ENCODE measurements around the gene PSMD9. TPM values are rescaled to one million over a fixed set of nuclear protein-coding genes. Genes with fewer than 3 reads are reported as not detected.

The PSMD9 gene
- total RNA-seq, 1 experiment from 2014 or later, result 62.7 TPM

DNA sequence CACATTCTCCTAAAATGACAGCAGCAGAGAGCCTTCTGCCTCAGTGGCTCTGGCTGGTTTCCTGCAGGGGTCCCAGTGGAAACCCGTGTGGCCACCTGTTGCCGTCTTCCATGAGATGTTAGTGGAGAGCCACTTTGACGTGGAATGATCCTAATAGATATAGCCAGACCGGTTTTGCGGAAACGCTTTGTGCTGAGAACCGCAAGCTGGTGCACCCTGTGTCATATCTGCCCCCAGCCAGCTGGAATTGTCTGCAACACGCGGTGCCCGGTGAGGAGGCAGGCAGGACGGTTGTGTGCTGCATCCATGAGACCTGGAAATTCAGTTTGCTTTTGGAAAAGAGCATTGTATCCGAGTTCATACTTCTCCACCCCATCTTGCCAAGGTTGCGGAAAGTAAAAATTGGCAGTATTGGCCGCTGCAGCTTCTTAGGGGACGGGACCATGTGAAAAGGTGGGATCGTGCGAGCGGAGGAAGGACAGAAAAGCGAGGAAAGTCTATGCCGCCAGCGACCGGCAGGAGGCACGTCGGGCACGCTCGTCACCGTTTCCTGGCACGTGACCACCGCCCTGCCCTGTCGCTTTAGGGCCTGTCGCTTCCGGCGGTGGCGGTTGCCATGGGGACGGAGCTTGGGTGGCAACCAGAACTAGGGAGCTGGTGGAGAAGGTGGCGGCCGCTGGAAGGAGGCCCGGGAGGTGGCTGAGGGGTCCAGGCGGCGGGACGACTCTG, 29.5 kb downstream of the PSMD9 start, which contains the start of gene CFAP251:
Gene CFAP251, plus strand, starts transcription at position 643 of the 729 bp plus-strand sequence. CDS start 2,714 bp downstream, outside the sequence.
- in situ Hi-C loops (cut with HindIII; ENCODE audit: low pct_unique_long_range_greater_than_20kb, low sequenced_read_pairs) (no loop called here), intact Hi-C loops (cut with micrococcal nuclease; ENCODE audit: unreplicated experiment) (no loop called here)
- H3K27me3 ChIP-seq (ENCODE audit: control insufficient read depth, insufficient read depth, low read length), result no peaks in the 10 kb centered on the region
- H3K9me3 ChIP-seq (ENCODE audit: control insufficient read depth, insufficient read depth, low read depth, low read length), result no peaks in the 10 kb centered on the region
- H3K4me3 ChIP-seq (ENCODE audit: low read depth in 2 of 2, low read length in 2 of 2), result peak within 1 kb of the TSS; percentile 48 to 79
- ATAC-seq (peak; percentile 98), DNase-seq (ENCODE audit: low read depth, low spot score) (peak; percentile 41)
- BruUV-seq (replicated peaks), result no TSS peak
- POLR2A ChIA-PET, result no interaction called here
- TF ChIP-seq, protein P1, sequence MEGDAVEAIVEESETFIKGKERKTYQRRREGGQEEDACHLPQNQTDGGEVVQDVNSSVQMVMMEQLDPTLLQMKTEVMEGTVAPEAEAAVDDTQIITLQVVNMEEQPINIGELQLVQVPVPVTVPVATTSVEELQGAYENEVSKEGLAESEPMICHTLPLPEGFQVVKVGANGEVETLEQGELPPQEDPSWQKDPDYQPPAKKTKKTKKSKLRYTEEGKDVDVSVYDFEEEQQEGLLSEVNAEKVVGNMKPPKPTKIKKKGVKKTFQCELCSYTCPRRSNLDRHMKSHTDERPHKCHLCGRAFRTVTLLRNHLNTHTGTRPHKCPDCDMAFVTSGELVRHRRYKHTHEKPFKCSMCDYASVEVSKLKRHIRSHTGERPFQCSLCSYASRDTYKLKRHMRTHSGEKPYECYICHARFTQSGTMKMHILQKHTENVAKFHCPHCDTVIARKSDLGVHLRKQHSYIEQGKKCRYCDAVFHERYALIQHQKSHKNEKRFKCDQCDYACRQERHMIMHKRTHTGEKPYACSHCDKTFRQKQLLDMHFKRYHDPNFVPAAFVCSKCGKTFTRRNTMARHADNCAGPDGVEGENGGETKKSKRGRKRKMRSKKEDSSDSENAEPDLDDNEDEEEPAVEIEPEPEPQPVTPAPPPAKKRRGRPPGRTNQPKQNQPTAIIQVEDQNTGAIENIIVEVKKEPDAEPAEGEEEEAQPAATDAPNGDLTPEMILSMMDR (IDR thresholded peaks at IDR 0.05), result peak; percentile 91
- TF ChIP-seq POLR2AphosphoS5 (IDR thresholded peaks at IDR 0.05; ENCODE audit: low read depth, low read length), result peak; percentile 81
- TF ChIP-seq, protein P2, sequence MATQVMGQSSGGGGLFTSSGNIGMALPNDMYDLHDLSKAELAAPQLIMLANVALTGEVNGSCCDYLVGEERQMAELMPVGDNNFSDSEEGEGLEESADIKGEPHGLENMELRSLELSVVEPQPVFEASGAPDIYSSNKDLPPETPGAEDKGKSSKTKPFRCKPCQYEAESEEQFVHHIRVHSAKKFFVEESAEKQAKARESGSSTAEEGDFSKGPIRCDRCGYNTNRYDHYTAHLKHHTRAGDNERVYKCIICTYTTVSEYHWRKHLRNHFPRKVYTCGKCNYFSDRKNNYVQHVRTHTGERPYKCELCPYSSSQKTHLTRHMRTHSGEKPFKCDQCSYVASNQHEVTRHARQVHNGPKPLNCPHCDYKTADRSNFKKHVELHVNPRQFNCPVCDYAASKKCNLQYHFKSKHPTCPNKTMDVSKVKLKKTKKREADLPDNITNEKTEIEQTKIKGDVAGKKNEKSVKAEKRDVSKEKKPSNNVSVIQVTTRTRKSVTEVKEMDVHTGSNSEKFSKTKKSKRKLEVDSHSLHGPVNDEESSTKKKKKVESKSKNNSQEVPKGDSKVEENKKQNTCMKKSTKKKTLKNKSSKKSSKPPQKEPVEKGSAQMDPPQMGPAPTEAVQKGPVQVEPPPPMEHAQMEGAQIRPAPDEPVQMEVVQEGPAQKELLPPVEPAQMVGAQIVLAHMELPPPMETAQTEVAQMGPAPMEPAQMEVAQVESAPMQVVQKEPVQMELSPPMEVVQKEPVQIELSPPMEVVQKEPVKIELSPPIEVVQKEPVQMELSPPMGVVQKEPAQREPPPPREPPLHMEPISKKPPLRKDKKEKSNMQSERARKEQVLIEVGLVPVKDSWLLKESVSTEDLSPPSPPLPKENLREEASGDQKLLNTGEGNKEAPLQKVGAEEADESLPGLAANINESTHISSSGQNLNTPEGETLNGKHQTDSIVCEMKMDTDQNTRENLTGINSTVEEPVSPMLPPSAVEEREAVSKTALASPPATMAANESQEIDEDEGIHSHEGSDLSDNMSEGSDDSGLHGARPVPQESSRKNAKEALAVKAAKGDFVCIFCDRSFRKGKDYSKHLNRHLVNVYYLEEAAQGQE (IDR thresholded peaks at IDR 0.05; ENCODE audit: insufficient read depth in 1 of 2, low read depth in 2 of 2, low read length in 1 of 2), result no peak
- no peak for TF ChIP-seq TCF7L2 (IDR thresholded peaks at IDR 0.05; ENCODE audit: low read depth, low read length)
- TF ChIP-seq SIN3A (IDR thresholded peaks at IDR 0.05; ENCODE audit: borderline replicate concordance, insufficient read depth, low read depth, low read length), result peak; percentile 81; the same call in 1 of the 2 replicates
- no peaks in the 10 kb centered on the region for H3K36me3 ChIP-seq (ENCODE audit: control insufficient read depth, insufficient read depth, low read length)
- CTCF ChIA-PET, result interaction anchor here (0.6 to 1.4 kb wide), 9 partner anchors 35 to 204 kb away, joined by 3 to 7 read pairs (median 4); no protein-coding TSS in a partner anchor
- peak within 1 kb of the TSS; percentile 78 for H3K27ac ChIP-seq (ENCODE audit: low read length)
- peaks cover 12% of the 10 kb centered on the region; the same call in 1 of the 2 replicates for H3K4me1 ChIP-seq (ENCODE audit: control insufficient read depth, insufficient read depth, low read length)

DNA sequence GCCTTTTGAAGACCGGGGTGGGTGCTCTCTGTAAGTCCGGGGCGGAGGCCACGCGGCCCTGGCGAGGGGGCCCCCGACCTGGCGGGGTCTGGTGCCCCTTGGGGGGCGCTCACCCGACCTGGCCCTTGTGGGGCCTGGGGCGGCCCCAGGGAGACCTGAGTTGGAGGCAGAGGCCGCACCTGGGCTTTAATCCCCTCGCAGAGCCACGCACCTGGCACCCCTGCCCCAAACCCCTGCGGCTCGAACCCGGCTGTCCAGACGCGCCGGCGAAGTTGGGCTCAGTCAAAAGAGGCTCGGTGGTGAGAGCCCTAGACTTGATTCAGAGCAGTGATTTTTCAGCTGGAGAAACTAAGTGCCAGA, 30.1 kb downstream of the PSMD9 start:
- no peak for TF ChIP-seq TCF7L2 (IDR thresholded peaks at IDR 0.05; ENCODE audit: low read depth, low read length)
- TF ChIP-seq, protein P1 (IDR thresholded peaks at IDR 0.05), result no peak; the same call in 1 of the 2 replicates
- no peak for TF ChIP-seq SIN3A (IDR thresholded peaks at IDR 0.05; ENCODE audit: borderline replicate concordance, insufficient read depth, low read depth, low read length)
- TF ChIP-seq, protein P2 (IDR thresholded peaks at IDR 0.05; ENCODE audit: insufficient read depth in 1 of 2, low read depth in 2 of 2, low read length in 1 of 2), result no peak
- TF ChIP-seq POLR2AphosphoS5 (IDR thresholded peaks at IDR 0.05; ENCODE audit: low read depth, low read length), result no peak; the same call in 1 of the 2 replicates
- intact Hi-C loops (cut with micrococcal nuclease; ENCODE audit: unreplicated experiment), result no loop called here
- H3K27me3 ChIP-seq (ENCODE audit: control insufficient read depth, insufficient read depth, low read length), result no peaks in the 10 kb centered on the region
- no peaks in the 10 kb centered on the region for H3K36me3 ChIP-seq (ENCODE audit: control insufficient read depth, insufficient read depth, low read length)
- in situ Hi-C loops (cut with HindIII; ENCODE audit: low pct_unique_long_range_greater_than_20kb, low sequenced_read_pairs), result no loop called here
- peaks cover 12% of the 10 kb centered on the region; the same call in 1 of the 2 replicates for H3K4me1 ChIP-seq (ENCODE audit: control insufficient read depth, insufficient read depth, low read length)
- H3K9me3 ChIP-seq (ENCODE audit: control insufficient read depth, insufficient read depth, low read depth, low read length), result no peaks in the 10 kb centered on the region
- BruUV-seq (replicated peaks), result no TSS peak
- ChIA-PET POLR2A (interaction anchor here (0.6 kb wide), 1 partner anchor 124 kb away, joined by 6 read pairs; no protein-coding TSS in a partner anchor), CTCF (interaction anchor here (0.6 to 1.4 kb wide), 8 partner anchors 35 to 204 kb away, joined by 3 to 7 read pairs (median 4); no protein-coding TSS in a partner anchor)
- H3K4me3 ChIP-seq (ENCODE audit: low read depth in 2 of 2, low read length in 2 of 2), result peak overlapping the region; percentile 48 to 79
- peak overlapping the region; percentile 78 for H3K27ac ChIP-seq (ENCODE audit: low read length)
- ATAC-seq (peak; percentile 68), DNase-seq (ENCODE audit: low read depth, low spot score) (no peak)

All from Panc1 (cell line).